Measurements from ENCODE around the gene NFX1.

The NFX1 gene

GRCh38 chr9:33290247-33291030, at the start of gene NFX1:
Gene NFX1 (plus strand): TSS chr9:33290516. CDS start chr9:33290573, 57 bp downstream.
- peaks cover 63% of the 10 kb centered on the region for H3K4me1 Mint-ChIP-seq
- H3K27ac Mint-ChIP-seq: peak within 1 kb of the TSS; percentile 100
- peak within 1 kb of the TSS; percentile 88 to 90 for H3K4me3 Mint-ChIP-seq
- peaks cover 0 to 9% of the 10 kb centered on the region in 2 donors for H3K9me3 Mint-ChIP-seq
- peak; percentile 94 for ATAC-seq
- no peaks in the 10 kb centered on the region for H3K27me3 Mint-ChIP-seq
- peak; percentile 98 to 100 for DNase-seq

DNA sequence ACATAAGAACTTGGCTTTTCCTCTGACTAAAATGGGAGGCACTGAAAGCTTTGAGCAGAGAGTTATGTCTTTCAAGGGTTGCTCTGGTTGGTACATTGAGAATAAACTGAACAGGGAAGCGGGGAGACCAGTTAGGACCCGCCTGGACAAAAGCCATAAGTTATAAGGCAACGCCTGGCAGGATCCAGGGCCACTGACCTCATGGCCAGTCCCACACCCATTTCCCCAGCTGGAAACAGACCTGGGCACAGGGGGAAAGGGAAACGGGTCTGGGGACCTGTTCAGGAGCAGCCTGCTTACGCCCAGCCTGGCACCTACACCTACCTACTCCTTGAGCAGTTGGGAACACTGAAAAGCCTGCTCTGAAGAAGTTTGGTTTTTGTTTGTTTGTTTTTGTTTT, 49.0 kb upstream of the NFX1 start:
- no peaks in the 10 kb centered on the region for H3K27me3 Mint-ChIP-seq
- DNase-seq: no peak
- no peaks in the 10 kb centered on the region for H3K4me1 Mint-ChIP-seq
- no peak for ATAC-seq
- no peaks in the 10 kb centered on the region for H3K9me3 Mint-ChIP-seq
- no peak overlapping the region for H3K27ac Mint-ChIP-seq
- H3K4me3 Mint-ChIP-seq: no peak overlapping the region

DNA sequence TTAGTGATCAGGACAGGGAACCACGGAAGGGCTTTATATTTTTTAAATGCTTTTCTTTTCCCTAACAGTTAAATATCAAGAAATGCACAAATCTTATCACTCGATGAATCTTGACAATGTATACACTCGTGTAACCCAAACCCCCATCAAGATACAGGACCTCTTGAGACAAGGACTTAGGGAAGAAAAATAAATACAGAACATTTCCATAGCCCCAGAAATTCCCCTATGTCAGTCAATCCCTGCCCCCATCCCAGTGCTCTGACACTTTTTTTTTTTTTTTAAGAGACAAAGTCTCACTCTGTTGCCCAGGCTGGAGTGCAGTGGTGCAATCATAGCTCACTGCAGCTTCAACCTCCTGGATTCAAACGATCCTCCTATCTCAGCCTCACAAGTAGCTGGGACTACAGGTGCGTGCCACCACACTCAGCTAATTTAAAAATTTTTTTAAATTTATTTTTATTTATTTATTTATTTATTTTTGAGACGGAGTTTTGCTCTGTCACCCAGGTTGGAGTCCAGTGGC, 47.6 kb upstream of the NFX1 start:
- H3K9me3 Mint-ChIP-seq: no peaks in the 10 kb centered on the region
- H3K4me3 Mint-ChIP-seq: no peak overlapping the region
- no peak for ATAC-seq
- H3K27ac Mint-ChIP-seq: no peak overlapping the region
- H3K27me3 Mint-ChIP-seq: no peaks in the 10 kb centered on the region
- DNase-seq: no peak
- no peaks in the 10 kb centered on the region for H3K4me1 Mint-ChIP-seq

GRCh38 chr9:33244137-33244784, 46.1 kb upstream of the NFX1 start:
- DNase-seq (no peak), ATAC-seq (no peak)
- H3K4me1 Mint-ChIP-seq: no peaks in the 10 kb centered on the region
- no peaks in the 10 kb centered on the region for H3K27me3 Mint-ChIP-seq
- no peak overlapping the region for H3K4me3 Mint-ChIP-seq
- no peak overlapping the region for H3K27ac Mint-ChIP-seq
- no peaks in the 10 kb centered on the region for H3K9me3 Mint-ChIP-seq

DNA sequence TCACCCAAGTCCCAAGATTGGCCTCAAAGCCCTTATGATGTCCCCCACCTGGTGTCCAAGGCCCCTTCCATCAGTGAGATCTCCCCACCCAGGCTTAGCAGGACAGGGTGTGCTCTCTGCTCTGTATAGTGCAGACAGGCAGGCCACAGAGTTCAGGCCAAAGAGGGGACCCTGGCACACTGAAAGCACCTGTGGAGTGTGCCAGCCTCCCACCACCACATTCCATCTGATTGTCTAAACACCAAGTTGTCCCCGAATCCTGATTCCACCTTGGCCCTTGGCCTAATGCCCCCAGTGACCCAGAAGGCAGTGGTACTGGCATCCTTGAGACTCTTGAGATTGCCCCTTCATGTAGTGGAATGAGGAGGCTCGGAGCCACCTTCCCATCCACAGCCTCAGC, 45.0 kb upstream of the NFX1 start:
- DNase-seq (no peak), ATAC-seq (no peak)
- Mint-ChIP-seq H3K9me3 (no peaks in the 10 kb centered on the region), H3K27ac (peak overlapping the region in 1 of 2 donors; percentile 37), H3K4me3 (no peak overlapping the region), H3K27me3 (no peaks in the 10 kb centered on the region), H3K4me1 (peaks cover 5% of the 10 kb centered on the region)

DNA sequence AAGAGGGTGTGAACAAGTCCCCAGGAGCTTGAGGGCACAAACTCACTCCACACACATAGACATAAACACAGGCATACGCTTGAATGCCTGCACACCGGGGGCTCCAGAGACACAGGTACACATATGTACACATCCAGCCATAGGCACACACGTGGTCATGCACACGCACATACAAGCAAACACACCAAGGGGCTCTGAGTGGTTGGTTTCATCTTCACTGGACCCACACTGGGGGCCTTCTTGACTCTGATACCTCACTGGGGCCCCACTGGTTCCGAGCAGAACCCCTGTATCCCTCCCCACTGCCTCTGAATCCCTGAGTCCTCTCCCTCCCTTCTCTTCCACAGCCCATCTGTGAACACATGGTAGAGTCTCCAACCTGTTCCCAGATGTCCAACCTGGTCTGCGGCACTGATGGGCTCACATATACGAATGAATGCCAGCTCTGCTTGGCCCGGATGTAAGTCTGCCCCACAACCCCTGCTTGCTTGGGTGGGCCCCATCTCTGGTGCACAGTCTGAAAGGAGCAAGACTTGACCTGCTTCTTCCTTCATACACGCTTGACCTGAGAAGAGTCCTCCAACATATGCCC, 44.0 kb upstream of the NFX1 start:
- DNase-seq (no peak), ATAC-seq (no peak)
- H3K9me3 Mint-ChIP-seq: no peaks in the 10 kb centered on the region
- H3K27ac Mint-ChIP-seq: peak overlapping the region in 1 of 2 donors; percentile 6
- H3K4me3 Mint-ChIP-seq: no peak overlapping the region
- H3K4me1 Mint-ChIP-seq: peaks cover 5% of the 10 kb centered on the region
- no peaks in the 10 kb centered on the region for H3K27me3 Mint-ChIP-seq

DNA sequence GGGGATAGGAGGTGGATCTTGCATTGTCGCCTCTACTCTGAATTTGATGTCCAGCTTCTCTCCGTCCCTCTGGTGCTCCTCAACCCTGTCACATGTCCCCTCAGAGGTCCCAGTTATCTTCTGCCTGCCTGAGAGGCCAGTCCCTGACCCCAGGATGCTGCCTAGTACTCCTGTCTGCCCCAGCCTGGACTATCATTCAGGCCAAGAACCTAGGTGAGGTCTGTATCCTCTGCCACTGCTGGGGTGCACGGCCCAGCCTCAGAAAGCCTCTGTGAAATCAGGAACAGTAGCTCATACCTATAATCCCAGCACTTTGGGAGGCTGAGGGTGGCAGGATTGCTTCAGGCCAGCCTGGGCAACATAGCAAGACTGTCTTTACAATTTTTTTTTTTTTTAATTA, 41.7 kb upstream of the NFX1 start:
- no peaks in the 10 kb centered on the region for H3K27me3 Mint-ChIP-seq
- no peak for DNase-seq
- H3K9me3 Mint-ChIP-seq: no peaks in the 10 kb centered on the region
- peaks cover 5% of the 10 kb centered on the region for H3K4me1 Mint-ChIP-seq
- ATAC-seq: no peak
- H3K4me3 Mint-ChIP-seq: no peak overlapping the region
- no peak overlapping the region for H3K27ac Mint-ChIP-seq

DNA sequence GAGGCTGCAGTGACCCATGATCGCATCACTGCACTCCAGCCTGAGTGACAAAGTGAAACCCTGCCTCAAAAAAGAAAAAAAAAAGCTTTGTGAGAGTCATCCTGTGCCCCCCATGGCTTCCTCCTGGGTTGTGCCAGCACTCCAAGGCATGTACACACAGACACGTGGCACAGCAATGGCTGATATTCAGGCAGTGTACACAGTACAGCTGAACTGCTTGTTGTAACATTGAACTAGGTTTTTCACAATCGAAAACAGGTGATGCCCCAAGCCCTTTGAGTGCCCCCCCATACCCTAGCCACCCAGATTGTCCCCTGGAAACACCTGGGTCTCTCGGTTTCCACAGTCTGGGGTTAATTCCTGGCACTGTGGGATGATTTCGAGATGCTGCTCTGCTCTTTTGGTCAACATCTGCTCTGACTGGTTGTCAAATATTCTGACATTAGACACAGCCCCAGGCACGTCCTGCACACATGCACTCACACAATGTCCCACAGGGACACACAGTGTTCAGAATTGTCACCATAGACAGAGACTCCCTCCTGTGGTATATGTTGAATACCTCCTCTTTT, 41.1 kb upstream of the NFX1 start:
- no peaks in the 10 kb centered on the region for H3K27me3 Mint-ChIP-seq
- H3K4me1 Mint-ChIP-seq: peaks cover 5% of the 10 kb centered on the region
- no peak overlapping the region for H3K27ac Mint-ChIP-seq
- H3K4me3 Mint-ChIP-seq: no peak overlapping the region
- no peaks in the 10 kb centered on the region for H3K9me3 Mint-ChIP-seq
- no peak for DNase-seq
- ATAC-seq: peak; percentile 24

DNA sequence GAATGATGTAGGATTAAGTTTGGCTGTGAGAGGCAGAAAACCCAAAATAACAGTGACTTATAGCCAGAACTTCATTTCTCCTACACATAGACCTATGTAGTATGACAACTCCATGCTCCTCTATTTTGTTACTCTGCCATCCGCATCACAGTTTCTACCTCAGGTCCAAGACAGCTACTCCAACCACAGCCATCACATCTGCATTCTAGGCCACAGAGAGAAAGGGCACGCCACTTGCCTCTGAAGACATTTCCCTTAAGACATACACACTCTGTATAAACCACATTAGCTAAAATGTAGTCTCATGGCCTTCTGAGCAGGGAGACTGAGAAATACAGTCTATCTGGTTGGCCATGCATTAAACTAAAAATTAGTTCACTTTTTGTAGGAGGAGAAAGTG, 40.3 kb upstream of the NFX1 start:
- H3K4me3 Mint-ChIP-seq: no peak overlapping the region
- H3K4me1 Mint-ChIP-seq: peaks cover 5% of the 10 kb centered on the region
- H3K27me3 Mint-ChIP-seq: no peaks in the 10 kb centered on the region
- DNase-seq: no peak
- no peak for ATAC-seq
- H3K27ac Mint-ChIP-seq: peak overlapping the region in 1 of 2 donors; percentile 2
- no peaks in the 10 kb centered on the region for H3K9me3 Mint-ChIP-seq

GRCh38 chr9:33250458-33250995, 39.8 kb upstream of the NFX1 start:
- no peak for DNase-seq
- Mint-ChIP-seq H3K9me3 (no peaks in the 10 kb centered on the region), H3K27me3 (no peaks in the 10 kb centered on the region), H3K27ac (no peak overlapping the region), H3K4me3 (no peak overlapping the region), H3K4me1 (peaks cover 5% of the 10 kb centered on the region)
- no peak for ATAC-seq

GRCh38 chr9:33254211-33254610, 36.1 kb upstream of the NFX1 start:
- Mint-ChIP-seq H3K27ac (no peak overlapping the region), H3K4me3 (no peak overlapping the region), H3K27me3 (no peaks in the 10 kb centered on the region), H3K9me3 (no peaks in the 10 kb centered on the region), H3K4me1 (peaks cover 10% of the 10 kb centered on the region)
- no peak for DNase-seq
- ATAC-seq: no peak

DNA sequence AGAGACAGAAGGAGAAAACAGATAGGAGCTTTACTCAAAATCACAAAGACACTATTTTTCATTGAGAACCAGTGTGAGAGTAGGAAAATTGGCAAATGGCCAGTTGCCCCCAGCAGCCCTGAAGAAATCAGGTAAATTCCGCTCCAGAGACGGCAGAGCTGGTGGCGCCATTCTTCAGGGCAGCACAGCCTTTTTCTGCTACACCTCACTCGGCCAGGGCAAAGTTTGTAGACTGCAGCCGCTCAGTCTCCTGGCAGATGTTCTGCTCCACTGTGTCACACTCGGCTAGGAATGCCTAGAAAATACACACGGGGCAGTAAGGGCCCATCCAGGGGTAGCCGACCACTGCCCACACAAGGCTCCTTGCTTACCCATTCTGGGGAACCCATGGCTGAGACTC, 35.3 kb upstream of the NFX1 start:
- Mint-ChIP-seq H3K9me3 (no peaks in the 10 kb centered on the region), H3K27me3 (no peaks in the 10 kb centered on the region), H3K4me1 (peaks cover 11% of the 10 kb centered on the region), H3K27ac (no peak overlapping the region), H3K4me3 (no peak overlapping the region)
- DNase-seq (no peak), ATAC-seq (no peak)

DNA sequence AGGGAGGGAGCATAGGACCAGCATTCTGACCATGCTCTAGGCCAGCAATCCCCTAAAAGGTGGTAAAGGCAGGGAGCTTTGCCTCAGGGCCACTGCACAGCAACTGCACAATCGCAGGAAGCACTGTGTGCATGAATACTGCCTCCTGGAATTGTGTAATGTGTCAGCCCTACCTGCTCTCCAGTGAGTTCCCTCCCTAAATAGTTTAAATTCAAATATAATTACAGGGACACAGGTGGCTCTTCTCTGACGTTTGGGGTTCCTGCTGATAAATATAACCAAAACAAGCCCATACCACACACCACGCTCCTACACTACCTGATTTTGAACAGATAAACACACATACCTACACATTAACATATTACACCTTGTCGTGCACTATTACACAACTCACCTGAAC, 34.8 kb upstream of the NFX1 start:
- Mint-ChIP-seq H3K9me3 (no peaks in the 10 kb centered on the region), H3K27ac (no peak overlapping the region), H3K4me1 (peaks cover 16% of the 10 kb centered on the region), H3K27me3 (no peaks in the 10 kb centered on the region), H3K4me3 (no peak overlapping the region)
- no peak for ATAC-seq
- DNase-seq: no peak

- no peaks in the 10 kb centered on the region for H3K9me3 Mint-ChIP-seq
- no peak for DNase-seq
- ATAC-seq: no peak
- no peaks in the 10 kb centered on the region for H3K27me3 Mint-ChIP-seq
- peaks cover 24% of the 10 kb centered on the region for H3K4me1 Mint-ChIP-seq
- H3K4me3 Mint-ChIP-seq: no peak overlapping the region
- H3K27ac Mint-ChIP-seq: no peak overlapping the region
Measured at GRCh38 chr9:33256236-33256635, 34.1 kb upstream of the NFX1 start.

DNA sequence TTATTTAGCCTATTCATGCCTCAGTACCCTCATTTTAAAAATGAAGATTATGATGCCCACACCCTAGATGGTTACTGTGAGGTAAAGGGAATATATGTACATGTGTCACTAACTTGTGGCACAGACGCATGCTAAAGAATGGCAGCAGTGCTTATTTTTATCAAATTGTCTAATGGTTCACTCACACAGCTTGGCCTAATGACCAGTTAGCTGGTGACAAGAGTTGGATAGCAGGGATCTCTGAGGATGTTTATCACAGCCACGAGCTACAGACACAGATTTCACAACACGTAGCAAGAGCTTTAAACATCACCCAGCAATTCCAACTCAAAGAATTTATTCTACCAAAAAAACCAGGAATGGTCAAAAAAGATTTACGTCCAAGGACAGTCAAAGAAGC, 33.0 kb upstream of the NFX1 start:
- peaks cover 30% of the 10 kb centered on the region for H3K4me1 Mint-ChIP-seq
- no peaks in the 10 kb centered on the region for H3K27me3 Mint-ChIP-seq
- ATAC-seq: no peak
- no peak for DNase-seq
- peak overlapping the region in 1 of 2 donors; percentile 25 for H3K27ac Mint-ChIP-seq
- H3K4me3 Mint-ChIP-seq: no peak overlapping the region
- no peaks in the 10 kb centered on the region for H3K9me3 Mint-ChIP-seq
